Muscle of leg (tissue), 11 donors: ENCODE measurements around the gene TENM4. TPM values are rescaled to one million over a fixed set of nuclear protein-coding genes. Genes with fewer than 3 reads are reported as not detected.
A peak's percentile ranks its signal among the peaks of the same experiment; 100 is the strongest.

Experiments
- DNase-seq: peaks from one replicate; pipeline ENCODE4 v3.0.0; 2013
- H3K27ac ChIP-seq: one replicate; pipeline ENCODE4 v1.5.1; 2013; ENCODE audit warnings: mild to moderate bottlenecking, low read length, control low read depth
- H3K27me3 ChIP-seq: one replicate; pipeline ENCODE4 v1.6.1; 2013; ENCODE audit warnings: low read length; ENCODE audit not compliant: control insufficient read depth, insufficient read depth
- H3K36me3 ChIP-seq: one replicate; pipeline ENCODE4 v1.6.1; 2013; ENCODE audit warnings: low read length; ENCODE audit not compliant: control insufficient read depth, insufficient read depth
- H3K4me1 ChIP-seq: one replicate; pipeline ENCODE4 v1.6.1; 2013; ENCODE audit warnings: low read length; ENCODE audit not compliant: control insufficient read depth, insufficient read depth
- H3K4me3 ChIP-seq: one replicate; pipeline ENCODE4 v1.5.1; 2013; ENCODE audit warnings: low read length, control low read depth
- H3K9me3 ChIP-seq: replicated peaks from 2 replicates; pipeline ENCODE4 v1.6.1; 2013; ENCODE audit warnings: low read depth, low read length; ENCODE audit not compliant: control insufficient read depth
- WGBS: methylation state at CpG from one replicate; pipeline ENCODE4 v1.1.5; 2013; ENCODE audit warnings: missing lambda C conversion rate; ENCODE audit not compliant: insufficient coverage; 5-methylcytosine and 5-hydroxymethylcytosine counted together
- polyA plus RNA-seq, 8 donors: library from polyadenylated mRNA; unstranded; fragments of 120-200 nt; gene quantifications; one replicate each; pipeline versions ENCODE4 v1.2.1 to v1.2.3, GENCODE V29; 2013; ENCODE audit warnings: inconsistent platforms in 1 of 8, low replicate concordance in 1 of 8; ENCODE audit not compliant: insufficient read length in 8 of 8, insufficient read depth in 1 of 8
- total RNA-seq: library from RNA; stranded (reverse); fragments of 120-200 nt; gene quantifications from one replicate; pipeline ENCODE4 v1.2.4, GENCODE V29; 2013

Gene TENM4
- total and polyA plus RNA-seq, 9 donors, result 4.6 to 13.8 (median 10.3) TPM

DNA sequence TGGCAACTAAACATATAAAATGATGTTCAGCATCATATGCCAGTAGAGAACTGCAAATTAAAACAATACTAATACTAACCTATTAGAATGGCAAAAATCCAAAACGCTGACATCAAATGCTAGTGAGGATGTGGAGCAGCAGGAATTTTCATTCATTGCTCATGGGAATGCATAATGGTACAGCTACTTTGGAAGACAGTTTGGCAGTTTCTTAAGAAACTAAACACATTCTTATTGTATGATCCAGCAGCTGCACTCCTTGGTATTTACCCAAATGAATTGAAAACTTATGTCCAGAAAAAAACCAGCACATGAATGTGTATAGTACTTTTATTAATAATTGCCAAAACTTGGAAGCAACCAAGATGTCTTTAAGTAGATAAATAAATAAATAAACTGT is 258.0 kb downstream of the TENM4 start:
- no peaks in the 10 kb centered on the region for H3K4me1 ChIP-seq
- no peaks in the 10 kb centered on the region for H3K27me3 ChIP-seq
- H3K36me3 ChIP-seq, result no peaks in the 10 kb centered on the region
- WGBS, result no CpG with 5 or more reads among the region's 1 CpG
- H3K4me3 ChIP-seq, result no peak overlapping the region
- H3K27ac ChIP-seq, result no peak overlapping the region
- H3K9me3 ChIP-seq, result peaks cover 6% of the 10 kb centered on the region
- DNase-seq, result peak; percentile 37

DNA sequence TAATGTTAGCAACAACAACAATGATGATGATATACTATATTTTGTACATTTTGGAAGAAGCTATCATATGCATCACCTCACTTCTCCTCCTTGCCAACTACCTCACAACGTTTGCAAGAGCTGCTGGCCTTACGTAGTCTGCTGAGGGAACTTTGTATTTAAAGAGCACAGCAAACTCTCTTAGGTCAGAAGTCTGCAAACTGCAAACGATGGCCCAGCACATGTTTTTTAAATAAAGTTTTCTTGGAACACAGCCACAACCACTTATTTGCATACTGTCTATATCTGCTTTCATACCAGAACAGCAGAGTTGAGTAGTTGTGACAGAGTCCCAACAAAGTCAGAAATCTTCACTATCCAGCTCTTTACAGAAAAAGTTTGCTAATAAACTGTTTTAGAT is 261.7 kb downstream of the TENM4 start:
- no peak overlapping the region for H3K4me3 ChIP-seq
- DNase-seq, result peak; percentile 43
- H3K27me3 ChIP-seq, result no peaks in the 10 kb centered on the region
- peaks cover 2% of the 10 kb centered on the region for H3K9me3 ChIP-seq
- H3K27ac ChIP-seq, result no peak overlapping the region
- H3K36me3 ChIP-seq, result no peaks in the 10 kb centered on the region
- no peaks in the 10 kb centered on the region for H3K4me1 ChIP-seq
- WGBS, result no CpG with 5 or more reads among the region's 3 CpGs

GRCh38 chr11:79174045-79175008 is 266.5 kb downstream of the TENM4 start:
- DNase-seq, result peak; percentile 11
- Histone ChIP-seq H3K27ac (no peak overlapping the region), H3K27me3 (no peaks in the 10 kb centered on the region), H3K4me1 (peaks cover 11% of the 10 kb centered on the region), H3K36me3 (no peaks in the 10 kb centered on the region), H3K9me3 (no peaks in the 10 kb centered on the region), H3K4me3 (no peak overlapping the region)
- 38% methylated on average over 2 of the region's 7 CpGs for WGBS

- Histone ChIP-seq H3K9me3 (no peaks in the 10 kb centered on the region), H3K4me1 (peaks cover 13% of the 10 kb centered on the region), H3K27me3 (no peaks in the 10 kb centered on the region), H3K27ac (no peak overlapping the region), H3K36me3 (no peaks in the 10 kb centered on the region), H3K4me3 (no peak overlapping the region)
- peak; percentile 33 for DNase-seq
- WGBS, result 44% methylated on average over 4 of the region's 5 CpGs
Measured at GRCh38 chr11:79173615-79174014, 267.2 kb downstream of the TENM4 start.

DNA sequence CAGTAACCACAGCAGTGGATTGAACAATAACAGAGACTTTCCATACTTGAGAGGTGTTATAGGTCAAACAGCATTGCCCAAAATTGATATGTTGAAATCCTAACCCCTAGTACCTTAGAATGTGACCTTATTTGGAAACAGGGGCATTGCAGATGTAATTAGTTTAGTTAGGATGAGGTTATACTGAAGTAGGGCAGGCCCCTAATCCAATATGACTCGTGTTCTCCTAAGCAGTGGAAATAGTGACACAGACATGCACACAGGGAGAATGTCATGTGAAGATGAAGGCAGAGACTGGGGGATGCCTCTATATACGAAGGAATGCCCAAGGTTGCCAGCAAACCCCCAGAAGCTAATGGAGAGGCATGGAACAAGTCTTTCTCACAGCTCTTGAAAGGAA is 270.5 kb downstream of the TENM4 start:
- H3K4me3 ChIP-seq, result no peak overlapping the region
- DNase-seq, result no peak
- H3K27me3 ChIP-seq, result no peaks in the 10 kb centered on the region
- H3K36me3 ChIP-seq, result no peaks in the 10 kb centered on the region
- H3K9me3 ChIP-seq, result no peaks in the 10 kb centered on the region
- peaks cover 13% of the 10 kb centered on the region for H3K4me1 ChIP-seq
- 69% methylated on average over 2 of the region's 2 CpGs for WGBS
- H3K27ac ChIP-seq, result no peak overlapping the region

DNA sequence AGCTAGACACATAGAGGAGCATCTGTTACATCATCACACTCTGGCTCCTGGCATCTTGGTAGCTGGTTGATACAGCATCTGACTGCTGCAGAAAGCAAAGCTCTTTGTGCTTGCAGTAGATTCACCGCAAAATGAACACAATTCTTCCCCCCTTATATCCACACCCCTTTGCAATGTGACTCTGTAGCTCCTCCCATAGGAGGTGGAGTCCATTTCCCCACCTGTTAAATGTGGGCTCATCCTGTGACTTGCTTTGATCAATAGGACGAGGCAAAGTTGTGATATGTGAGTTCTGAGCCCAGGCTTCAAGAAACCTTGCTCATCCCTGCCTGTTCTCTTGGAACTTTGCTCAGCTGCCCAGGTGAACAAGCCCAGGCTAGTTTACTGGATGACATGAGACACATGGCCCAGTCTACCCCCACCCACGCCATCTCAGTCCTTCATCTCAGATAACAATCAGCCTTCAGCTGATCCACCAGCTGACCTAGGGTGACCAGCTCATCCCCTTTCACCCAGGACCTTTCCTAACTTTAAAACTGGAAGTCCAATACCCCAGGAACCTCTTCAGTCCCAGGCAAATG is 272.2 kb downstream of the TENM4 start:
- Histone ChIP-seq H3K27ac (no peak overlapping the region), H3K9me3 (no peaks in the 10 kb centered on the region), H3K4me1 (peaks cover 13% of the 10 kb centered on the region), H3K27me3 (no peaks in the 10 kb centered on the region), H3K4me3 (no peak overlapping the region), H3K36me3 (no peaks in the 10 kb centered on the region)
- DNase-seq, result no peak
- 86% methylated on average over 1 of the region's 3 CpGs for WGBS

DNA sequence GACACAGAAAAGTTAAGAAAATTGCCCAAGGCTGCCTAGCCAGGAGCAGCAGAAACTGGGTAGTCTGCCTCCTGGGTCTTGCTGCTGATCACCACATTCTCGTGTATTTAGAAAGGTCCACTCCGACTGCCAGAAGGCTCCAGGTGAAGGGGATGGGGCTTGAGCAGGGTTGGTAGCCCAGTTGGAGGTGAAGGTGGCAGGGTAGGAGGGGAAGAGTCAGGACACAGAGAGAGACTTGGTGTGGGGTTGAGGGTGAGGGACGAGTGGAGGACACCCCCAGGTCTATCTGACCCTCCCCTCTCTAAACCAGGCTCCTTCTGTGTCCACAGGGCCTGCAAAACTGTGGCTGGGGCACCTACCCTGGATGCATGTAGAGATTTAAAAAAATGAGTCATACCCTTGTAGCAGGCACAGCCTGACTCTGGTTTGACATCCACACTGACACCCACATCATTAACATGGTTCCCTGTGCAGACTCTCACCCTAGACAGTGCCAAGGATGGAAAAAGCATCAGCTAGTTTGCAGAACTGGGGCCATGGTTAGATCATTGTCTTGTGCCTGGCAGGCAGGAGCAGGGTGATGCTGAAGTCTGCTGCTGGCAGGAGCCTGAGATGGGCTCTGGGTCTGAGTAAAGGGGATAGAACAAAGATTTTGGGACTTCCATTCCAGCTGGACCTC is 273.2 kb downstream of the TENM4 start:
- H3K4me3 ChIP-seq, result no peak overlapping the region
- H3K27me3 ChIP-seq, result no peaks in the 10 kb centered on the region
- H3K9me3 ChIP-seq, result no peaks in the 10 kb centered on the region
- WGBS, result 90% methylated on average over 2 of the region's 3 CpGs
- no peak overlapping the region for H3K27ac ChIP-seq
- peaks cover 11% of the 10 kb centered on the region for H3K4me1 ChIP-seq
- no peaks in the 10 kb centered on the region for H3K36me3 ChIP-seq
- no peak for DNase-seq

DNA sequence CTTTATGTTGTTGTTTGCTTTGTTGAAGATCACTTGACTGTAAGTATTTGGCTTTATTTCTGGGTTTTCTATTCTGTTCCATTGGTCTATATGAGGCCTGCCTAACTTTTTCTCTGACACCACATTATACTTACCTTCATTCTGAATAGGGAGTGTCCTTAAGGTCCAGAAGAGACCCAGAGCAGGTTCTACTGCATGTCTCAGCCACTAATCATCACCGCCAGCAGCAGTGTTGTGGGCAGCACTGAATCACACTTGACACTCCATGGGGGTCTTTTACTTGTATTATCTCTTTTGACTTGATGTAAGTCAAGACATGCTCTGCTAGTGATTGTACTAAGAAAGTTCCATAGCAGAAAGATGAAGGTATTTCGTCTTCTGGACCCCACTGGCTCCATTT is 274.9 kb downstream of the TENM4 start:
- Histone ChIP-seq H3K4me1 (peaks cover 13% of the 10 kb centered on the region), H3K36me3 (no peaks in the 10 kb centered on the region), H3K27ac (no peak overlapping the region), H3K27me3 (no peaks in the 10 kb centered on the region), H3K4me3 (no peak overlapping the region), H3K9me3 (no peaks in the 10 kb centered on the region)
- DNase-seq, result no peak
- no CpG with 5 or more reads among the region's 2 CpGs for WGBS

DNA sequence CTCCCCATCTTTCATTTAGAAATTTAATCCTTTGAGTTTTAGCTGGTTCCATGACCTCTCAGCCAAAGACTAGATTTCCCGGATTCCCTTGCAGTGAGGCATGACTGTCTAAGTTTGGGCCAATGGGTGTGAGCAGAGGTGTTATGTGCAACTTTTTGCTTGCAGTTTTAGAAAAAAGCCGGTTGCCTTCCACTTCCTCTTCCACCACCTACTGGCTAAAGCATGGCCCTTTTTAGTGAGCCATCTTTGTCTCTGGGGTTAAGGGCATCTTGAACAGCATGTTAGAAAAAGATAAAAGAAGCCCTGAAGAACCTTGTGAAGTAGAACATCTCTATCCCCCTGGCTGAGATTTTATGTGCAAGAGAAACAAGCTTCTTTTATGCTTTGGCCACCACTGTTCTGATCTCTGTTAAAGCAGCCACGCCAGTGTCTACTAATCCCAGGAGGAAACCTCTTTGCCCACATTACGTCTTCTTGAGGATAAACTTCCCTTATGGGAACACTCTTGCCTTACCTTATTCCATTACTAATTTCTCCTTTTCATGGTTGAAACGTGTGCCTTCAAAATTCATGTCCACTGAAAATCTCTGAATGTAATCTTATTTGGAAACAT is 279.9 kb downstream of the TENM4 start:
- Histone ChIP-seq H3K27ac (no peak overlapping the region), H3K4me1 (peaks cover 5% of the 10 kb centered on the region), H3K27me3 (no peaks in the 10 kb centered on the region), H3K9me3 (no peaks in the 10 kb centered on the region), H3K36me3 (no peaks in the 10 kb centered on the region), H3K4me3 (no peak overlapping the region)
- WGBS, result 83% methylated on average over 2 of the region's 5 CpGs
- DNase-seq, result peak; percentile 25
